AG04449 (cell line): ENCODE measurements around the gene ZNF37A.
"Not testable (repeated sequence)": the region's sequence is repeated elsewhere in the genome, so short reads cannot be mapped to it uniquely, and the experiment has no call there.

Experiments used
- CTCF ChIA-PET: fragments of 350-600 bp; formaldehyde crosslinking; extraction: SDS; loops from one replicate; lab custom pipeline; 2021; ENCODE audit warnings: antibody characterized with exemption; lab: Yijun Ruan, JAX
- POLR2A ChIA-PET: fragments of 400-600, 350-600 bp; formaldehyde crosslinking; extraction: SDS; loops from one replicate; lab custom pipeline; 2020; ENCODE audit warnings: antibody characterized with exemption, inconsistent platforms; lab: Yijun Ruan, JAX
- DNase-seq: peaks from one replicate; pipeline ENCODE4 v3.0.0-alpha.2; 2010; ENCODE audit warnings: low read depth, low spot score
- H3K4me3 ChIP-seq: 2 replicates; pipeline ENCODE4 v1.5.1; 2011; ENCODE audit warnings: low read depth, mild to moderate bottlenecking, control low read depth, low read length
- TF ChIP-seq, protein P1 (sequence below): IDR thresholded peaks from one replicate; pipeline ENCODE4 v1.5.1; 2011; ENCODE audit warnings: mild to moderate bottlenecking, moderate library complexity, low read length, control low read depth, inconsistent platforms; ENCODE audit not compliant: insufficient read depth; ENCODE audit errors: missing control alignments

ZNF37A gene

DNA sequence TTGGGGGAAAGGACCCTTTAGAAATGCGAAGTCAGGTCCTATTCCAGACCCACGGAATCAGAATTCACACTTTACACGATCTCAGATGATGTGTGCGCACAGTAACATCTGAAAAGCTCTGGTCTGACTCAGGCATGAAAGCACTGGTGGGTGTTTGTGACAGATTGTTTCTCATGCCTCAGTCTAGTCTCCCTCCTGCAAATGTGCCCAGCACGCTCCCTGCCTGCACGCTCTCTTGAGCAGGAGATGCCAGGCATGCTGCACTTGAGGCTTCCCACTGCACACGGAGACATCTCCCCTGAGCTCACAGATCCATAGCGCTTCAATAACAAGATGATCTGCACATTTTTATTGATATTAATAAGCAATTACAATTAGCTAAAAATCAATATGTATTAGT is 23.6 kb upstream of the ZNF37A start:
- POLR2A ChIA-PET, result no interaction called here
- no peak for DNase-seq

DNA sequence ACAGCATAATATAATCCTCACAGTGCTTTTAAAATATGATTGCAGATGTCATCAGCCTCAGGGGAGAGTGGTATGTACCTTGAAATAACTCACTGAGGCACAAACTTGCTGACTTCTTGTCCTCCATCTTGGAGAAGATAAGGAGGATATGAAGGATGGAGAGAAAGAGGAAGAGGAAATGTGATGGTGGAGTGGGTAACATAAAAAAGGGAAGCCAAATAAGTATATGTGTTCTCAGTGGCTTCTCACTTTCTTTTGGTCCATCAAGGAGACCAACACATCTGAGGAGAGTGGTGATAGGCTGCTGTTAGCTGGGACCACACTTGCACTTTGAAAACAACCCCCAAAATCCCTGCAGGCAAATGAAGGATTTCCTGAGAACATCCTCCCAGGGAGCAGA is 21.6 kb upstream of the ZNF37A start:
- no peak for DNase-seq
- POLR2A ChIA-PET, result no interaction called here
- CTCF ChIA-PET, result no interaction called here

More for the DNA sequence above, 23.6 kb upstream of the ZNF37A start:
- H3K4me3 ChIP-seq, result no peak overlapping the region
- TF ChIP-seq, protein P1, sequence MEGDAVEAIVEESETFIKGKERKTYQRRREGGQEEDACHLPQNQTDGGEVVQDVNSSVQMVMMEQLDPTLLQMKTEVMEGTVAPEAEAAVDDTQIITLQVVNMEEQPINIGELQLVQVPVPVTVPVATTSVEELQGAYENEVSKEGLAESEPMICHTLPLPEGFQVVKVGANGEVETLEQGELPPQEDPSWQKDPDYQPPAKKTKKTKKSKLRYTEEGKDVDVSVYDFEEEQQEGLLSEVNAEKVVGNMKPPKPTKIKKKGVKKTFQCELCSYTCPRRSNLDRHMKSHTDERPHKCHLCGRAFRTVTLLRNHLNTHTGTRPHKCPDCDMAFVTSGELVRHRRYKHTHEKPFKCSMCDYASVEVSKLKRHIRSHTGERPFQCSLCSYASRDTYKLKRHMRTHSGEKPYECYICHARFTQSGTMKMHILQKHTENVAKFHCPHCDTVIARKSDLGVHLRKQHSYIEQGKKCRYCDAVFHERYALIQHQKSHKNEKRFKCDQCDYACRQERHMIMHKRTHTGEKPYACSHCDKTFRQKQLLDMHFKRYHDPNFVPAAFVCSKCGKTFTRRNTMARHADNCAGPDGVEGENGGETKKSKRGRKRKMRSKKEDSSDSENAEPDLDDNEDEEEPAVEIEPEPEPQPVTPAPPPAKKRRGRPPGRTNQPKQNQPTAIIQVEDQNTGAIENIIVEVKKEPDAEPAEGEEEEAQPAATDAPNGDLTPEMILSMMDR, result no peak
- CTCF ChIA-PET, result no interaction called here

DNA sequence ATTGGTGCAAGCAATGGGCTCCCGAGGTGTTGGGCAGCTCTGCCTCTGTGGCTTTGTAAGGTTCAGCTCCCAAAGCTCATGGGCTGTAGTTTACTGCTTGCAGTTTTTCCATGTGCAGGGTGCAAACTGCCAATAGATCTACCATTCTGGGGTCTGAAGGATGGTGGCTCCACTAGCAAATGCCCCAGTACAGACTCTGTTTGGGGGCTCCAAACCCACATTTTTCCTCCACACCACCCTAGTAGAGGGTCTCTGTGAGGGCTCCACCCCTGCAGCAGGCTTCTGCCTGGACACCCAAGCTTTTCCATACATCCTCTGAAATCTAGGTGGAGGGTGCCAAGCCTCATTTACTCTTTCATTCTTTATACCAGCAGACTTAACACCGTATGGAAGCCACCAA is 17.4 kb upstream of the ZNF37A start:
- ChIA-PET CTCF (interaction anchor here (1.0 kb wide), 1 partner anchor 100 kb away, joined by 3 read pairs; no protein-coding TSS in a partner anchor), POLR2A (no interaction called here)
- H3K4me3 ChIP-seq, result no peak overlapping the region
- TF ChIP-seq, protein P1, result no peak
- no peak for DNase-seq

More for the DNA sequence above, 21.6 kb upstream of the ZNF37A start:
- TF ChIP-seq, protein P1, result no peak
- H3K4me3 ChIP-seq, result no peak overlapping the region

DNA sequence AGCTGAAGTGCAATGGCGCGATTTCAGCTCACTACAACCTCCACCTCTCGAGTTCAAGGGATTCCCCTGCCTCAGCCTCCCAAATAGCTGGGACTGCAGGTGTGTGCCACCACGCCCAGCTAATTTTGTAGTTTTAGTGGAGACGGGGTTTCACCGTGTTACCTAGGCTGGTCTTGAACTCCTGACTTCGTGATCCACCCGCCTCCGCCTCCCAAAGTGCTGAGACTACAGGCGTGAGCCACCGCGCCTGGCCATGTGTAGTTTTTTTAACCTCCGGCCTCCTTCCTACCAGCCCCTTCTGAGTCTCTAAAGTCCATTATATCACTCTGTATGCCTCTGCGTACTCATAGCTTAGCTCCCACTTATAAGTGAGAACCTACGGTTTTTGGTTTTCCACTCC is 819 bp upstream of the ZNF37A start:
- POLR2A ChIA-PET, DNase-seq, CTCF ChIA-PET: not testable (repeated sequence)
- H3K4me3 ChIP-seq, result peak overlapping the region; percentile 77

DNA sequence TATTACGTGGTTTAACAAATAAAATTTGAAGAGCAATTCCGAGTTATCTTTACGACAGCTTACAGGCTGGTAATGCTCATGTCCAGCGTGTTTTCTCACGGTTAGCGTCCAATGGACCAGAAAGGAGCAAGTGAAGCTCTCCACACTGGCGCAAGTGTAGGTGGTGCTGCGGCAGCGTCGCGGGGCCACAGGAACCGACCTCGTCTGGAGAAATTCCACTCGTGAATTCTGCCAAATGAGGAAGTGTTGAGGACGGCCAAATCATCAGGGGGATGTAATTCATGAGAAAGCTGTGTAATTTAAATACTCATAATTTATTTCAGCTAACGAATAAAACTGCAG is 350 bp upstream of the ZNF37A start:
- ChIA-PET CTCF (no interaction called here), POLR2A (no interaction called here)
- TF ChIP-seq, protein P1, result no peak
- H3K4me3 ChIP-seq, result peak overlapping the region; percentile 77
- DNase-seq, result no peak

DNA sequence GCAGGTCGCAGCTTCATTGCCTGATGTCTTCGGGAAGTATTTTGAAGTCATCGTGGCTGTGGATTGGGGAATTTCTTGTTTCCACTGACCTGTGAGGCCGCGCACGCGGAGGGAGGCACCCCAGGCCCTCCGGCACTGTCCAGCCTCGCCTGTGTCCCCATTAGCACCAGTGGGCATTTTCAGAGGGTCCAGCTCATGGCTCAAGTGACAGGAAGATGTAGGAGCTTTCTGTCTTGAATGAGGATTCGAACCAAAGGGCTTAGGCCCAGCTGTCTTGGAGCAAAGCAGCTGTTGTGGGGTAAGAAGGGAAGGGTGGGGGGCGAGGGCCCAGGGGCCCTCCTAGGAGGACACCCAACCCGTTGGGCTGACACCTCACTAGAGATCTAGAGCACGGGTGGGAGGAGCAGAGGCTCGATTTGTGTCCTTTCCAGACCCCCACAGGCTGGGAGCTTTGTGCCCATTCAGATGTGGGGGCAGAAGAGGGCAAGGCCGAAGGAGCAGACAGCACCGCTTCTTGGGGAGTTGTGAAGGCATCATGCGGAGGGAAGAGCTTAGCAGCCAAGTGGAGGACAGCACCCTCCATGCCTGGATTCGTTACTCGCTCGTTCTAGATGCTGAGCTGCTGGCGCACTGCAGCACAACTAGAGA is 914 bp downstream of the ZNF37A start:
- CTCF ChIA-PET, result interaction anchor here (0.9 to 1.2 kb wide), 3 partner anchors 83 to 120 kb away, joined by 3 to 6 read pairs (median 4); no protein-coding TSS in a partner anchor
- POLR2A ChIA-PET, result no interaction called here

More for the DNA sequence above, 914 bp downstream of the ZNF37A start:
- TF ChIP-seq, protein P1, result no peak
- H3K4me3 ChIP-seq, result peak overlapping the region; percentile 77
- DNase-seq, result no peak
